Kidney epithelial cell (primary cell): ENCODE data around the gene LAMTOR5. TPM values are rescaled to one million over a fixed set of nuclear protein-coding genes. Genes with fewer than 3 reads are reported as not detected.

Source experiments
- DNase-seq: peaks from one replicate; pipeline ENCODE4 v3.0.0-alpha.2; 2010; ENCODE audit warnings: low read depth
- H3K27me3 ChIP-seq: 2 replicates; pipeline ENCODE4 v1.6.0; 2011; ENCODE audit warnings: low read length; ENCODE audit not compliant: control insufficient read depth, insufficient read depth
- H3K36me3 ChIP-seq: 2 replicates; pipeline ENCODE4 v1.5.1; 2011; ENCODE audit warnings: low read length; ENCODE audit not compliant: control insufficient read depth, insufficient read depth
- H3K4me3 ChIP-seq: 2 replicates; pipeline ENCODE4 v1.5.1; 2011; ENCODE audit warnings: low read depth, mild to moderate bottlenecking, control low read depth, low read length
- CTCF ChIP-seq: IDR thresholded peaks from 2 replicates; pipeline ENCODE4 v1.5.1; 2011; ENCODE audit warnings: mild to moderate bottlenecking, moderate library complexity, low read length, control low read depth, inconsistent platforms; ENCODE audit not compliant: insufficient read depth, poor library complexity, severe bottlenecking
- total RNA-seq: library from RNA; depleted of rRNA; stranded (reverse); fragments of >200 nt; gene quantifications from 2 replicates; pipeline ENCODE4 v1.2.3, GENCODE V29; 2015

LAMTOR5 gene
- total RNA-seq, 1 donor from 2014 or later = 198 TPM

- DNase-seq = no peak
- H3K27me3 ChIP-seq = peaks cover 14% of the 10 kb centered on the region
- no peak overlapping the region for H3K4me3 ChIP-seq
- no peaks in the 10 kb centered on the region for H3K36me3 ChIP-seq
- TF ChIP-seq CTCF = no peak
Observed at GRCh38 chr1:110433213-110433612, 25.7 kb upstream of the LAMTOR5 start.

GRCh38 chr1:110430901-110431300 lies 23.4 kb upstream of the LAMTOR5 start:
- no peaks in the 10 kb centered on the region for H3K36me3 ChIP-seq
- no peak for DNase-seq
- H3K4me3 ChIP-seq = no peak overlapping the region
- TF ChIP-seq CTCF = no peak
- peaks cover 15% of the 10 kb centered on the region for H3K27me3 ChIP-seq

GRCh38 chr1:110430366-110430765 lies 22.9 kb upstream of the LAMTOR5 start:
- no peak overlapping the region for H3K4me3 ChIP-seq
- DNase-seq = no peak
- no peaks in the 10 kb centered on the region for H3K36me3 ChIP-seq
- TF ChIP-seq CTCF = no peak
- H3K27me3 ChIP-seq = peaks cover 19% of the 10 kb centered on the region

GRCh38 chr1:110428946-110429345 lies 21.5 kb upstream of the LAMTOR5 start:
- TF ChIP-seq CTCF = no peak

GRCh38 chr1:110426854-110427253 lies 19.4 kb upstream of the LAMTOR5 start:
- no peaks in the 10 kb centered on the region for H3K36me3 ChIP-seq
- H3K4me3 ChIP-seq = no peak overlapping the region
- DNase-seq = no peak
- TF ChIP-seq CTCF = no peak
- peaks cover 14% of the 10 kb centered on the region for H3K27me3 ChIP-seq

More at GRCh38 chr1:110428946-110429345, 21.5 kb upstream of the LAMTOR5 start:
- DNase-seq = no peak
- H3K27me3 ChIP-seq = peaks cover 14% of the 10 kb centered on the region
- no peaks in the 10 kb centered on the region for H3K36me3 ChIP-seq
- no peak overlapping the region for H3K4me3 ChIP-seq

GRCh38 chr1:110425612-110426152 lies 18.2 kb upstream of the LAMTOR5 start:
- no peaks in the 10 kb centered on the region for H3K36me3 ChIP-seq
- TF ChIP-seq CTCF = no peak

More at GRCh38 chr1:110425612-110426152, 18.2 kb upstream of the LAMTOR5 start:
- H3K4me3 ChIP-seq = no peak overlapping the region
- H3K27me3 ChIP-seq = peaks cover 6% of the 10 kb centered on the region
- no peak for DNase-seq
